Karpas-422 (cell line): Measurements from ENCODE around the gene MACROD2. TPM values are rescaled to one million over a fixed set of nuclear protein-coding genes. Genes with fewer than 3 reads are reported as not detected.

Experiments
- DNase-seq: peaks from one replicate; pipeline ENCODE4 v3.0.0-alpha.2; 2015
- H2AFZ ChIP-seq: fragments of 200-600 bp; sonication (generic); 2 replicates; pipeline ENCODE4 v1.6.1; 2014; ENCODE audit warnings: antibody characterized with exemption, low read length, mixed read lengths
- H3K27ac ChIP-seq: fragments of 200-600 bp; sonication (generic); 2 replicates; pipeline ENCODE4 v1.5.1; 2014; ENCODE audit warnings: mild to moderate bottlenecking, low read length, moderate library complexity
- H3K27me3 ChIP-seq: fragments of 200-600 bp; sonication (generic); 2 replicates; pipeline ENCODE4 v1.6.1; 2014; ENCODE audit warnings: low read length, mixed read lengths
- H3K36me3 ChIP-seq: fragments of 200-600 bp; sonication (generic); 2 replicates; pipeline ENCODE4 v1.6.1; 2014; ENCODE audit warnings: low read length, mixed read lengths; ENCODE audit not compliant: insufficient read depth
- H3K4me1 ChIP-seq: fragments of 200-600 bp; sonication (generic); 2 replicates; pipeline ENCODE4 v1.6.1; 2014; ENCODE audit warnings: mild to moderate bottlenecking, low read length, mixed read lengths
- H3K4me2 ChIP-seq: fragments of 200-600 bp; sonication (generic); 2 replicates; pipeline ENCODE4 v1.6.1; 2014; ENCODE audit warnings: low read length, low read depth, mild to moderate bottlenecking; ENCODE audit not compliant: poor library complexity, severe bottlenecking
- H3K4me3 ChIP-seq: fragments of 200-600 bp; sonication (generic); 2 replicates; pipeline ENCODE4 v1.5.1; 2014; ENCODE audit warnings: mild to moderate bottlenecking, antibody characterized with exemption, low read length, mixed read lengths
- H3K79me2 ChIP-seq: fragments of 200-600 bp; sonication (generic); 2 replicates; pipeline ENCODE4 v1.6.1; 2014; ENCODE audit warnings: mild to moderate bottlenecking, low read length, mixed read lengths
- H3K9ac ChIP-seq: fragments of 200-600 bp; sonication (generic); 2 replicates; pipeline ENCODE4 v1.6.0; 2014; ENCODE audit warnings: low read length
- H3K9me2 ChIP-seq: fragments of 200-600 bp; sonication (generic), shearing (Covaris generic); replicated peaks from 2 replicates; pipeline ENCODE4 v1.6.0; 2014; ENCODE audit warnings: mild to moderate bottlenecking, low read length, moderate library complexity; ENCODE audit not compliant: insufficient read depth
- H3K9me3 ChIP-seq: fragments of 300-700, 200-600 bp; sonication (generic); 2 replicates; pipeline ENCODE4 v1.6.1; 2014; ENCODE audit warnings: low read length, mixed read lengths
- H4K20me1 ChIP-seq: fragments of 200-600 bp; sonication (generic); 2 replicates; pipeline ENCODE4 v1.6.1; 2014; ENCODE audit warnings: mild to moderate bottlenecking, antibody characterized with exemption, low read length, low read depth; ENCODE audit not compliant: insufficient read depth
- total RNA-seq: library from RNA; depleted of rRNA; stranded (reverse); fragments of >200 nt; shearing (Covaris generic); gene quantifications from 2 replicates; pipeline ENCODE4 v1.2.3, GENCODE V29; 2014; ENCODE audit warnings: low replicate concordance; rRNA removed

Gene MACROD2
- total RNA-seq: 0.04 and 0.15 TPM in 2 replicates

GRCh38 chr20:13995086-13995665, at the start of gene MACROD2:
Gene MACROD2 (plus strand): TSS chr20:13995516.
- no peaks in the 10 kb centered on the region for H3K27me3 ChIP-seq
- DNase-seq: no peak
- H3K9me2 ChIP-seq: no peaks in the 10 kb centered on the region
- H3K27ac ChIP-seq: no peak within 1 kb of the TSS
- no peaks in the 10 kb centered on the region for H3K4me1 ChIP-seq
- H3K9ac ChIP-seq: no peak within 1 kb of the TSS
- no peaks in the 10 kb centered on the region for H4K20me1 ChIP-seq
- H3K79me2 ChIP-seq: no peaks in the 10 kb centered on the region
- H3K4me3 ChIP-seq: no peak within 1 kb of the TSS
- H3K4me2 ChIP-seq: no peak within 1 kb of the TSS
- H3K36me3 ChIP-seq: no peaks in the 10 kb centered on the region
- H2AFZ ChIP-seq: no peak within 1 kb of the TSS
- H3K9me3 ChIP-seq: peaks cover 4% of the 10 kb centered on the region; the same call in 1 of the 2 replicates

- no peak overlapping the region for H3K27ac ChIP-seq
- no peaks in the 10 kb centered on the region for H4K20me1 ChIP-seq
These were observed 47.6 kb upstream of the MACROD2 start for GRCh38 chr20:13947719-13948118.

GRCh38 chr20:13953227-13953626, 42.1 kb upstream of the MACROD2 start:
- Histone ChIP-seq H4K20me1 (no peaks in the 10 kb centered on the region), H3K4me2 (no peak overlapping the region), H3K27me3 (no peaks in the 10 kb centered on the region)

More at GRCh38 chr20:13947719-13948118, 47.6 kb upstream of the MACROD2 start:
- no peaks in the 10 kb centered on the region for H3K27me3 ChIP-seq
- H3K36me3 ChIP-seq: no peaks in the 10 kb centered on the region
- no peak overlapping the region for H2AFZ ChIP-seq
- no peak for DNase-seq
- H3K4me2 ChIP-seq: no peak overlapping the region
- no peaks in the 10 kb centered on the region for H3K79me2 ChIP-seq
- H3K4me1 ChIP-seq: no peaks in the 10 kb centered on the region
- no peaks in the 10 kb centered on the region for H3K9me3 ChIP-seq
- H3K4me3 ChIP-seq: no peak overlapping the region
- no peak overlapping the region for H3K9ac ChIP-seq
- H3K9me2 ChIP-seq: no peaks in the 10 kb centered on the region

GRCh38 chr20:13960119-13960518, 35.2 kb upstream of the MACROD2 start:
- H3K79me2 ChIP-seq: no peaks in the 10 kb centered on the region
- H2AFZ ChIP-seq: no peak overlapping the region
- H3K36me3 ChIP-seq: no peaks in the 10 kb centered on the region
- no peaks in the 10 kb centered on the region for H3K9me3 ChIP-seq
- no peaks in the 10 kb centered on the region for H3K4me1 ChIP-seq
- H4K20me1 ChIP-seq: no peaks in the 10 kb centered on the region
- no peaks in the 10 kb centered on the region for H3K9me2 ChIP-seq
- H3K27ac ChIP-seq: no peak overlapping the region
- DNase-seq: no peak
- no peaks in the 10 kb centered on the region for H3K27me3 ChIP-seq
- no peak overlapping the region for H3K4me2 ChIP-seq
- no peak overlapping the region for H3K4me3 ChIP-seq
- no peak overlapping the region for H3K9ac ChIP-seq

More at GRCh38 chr20:13953227-13953626, 42.1 kb upstream of the MACROD2 start:
- DNase-seq: peak; percentile 57
- Histone ChIP-seq H3K4me1 (no peaks in the 10 kb centered on the region), H3K9me2 (no peaks in the 10 kb centered on the region), H3K79me2 (no peaks in the 10 kb centered on the region), H3K27ac (no peak overlapping the region), H3K9me3 (no peaks in the 10 kb centered on the region), H2AFZ (no peak overlapping the region), H3K4me3 (no peak overlapping the region), H3K36me3 (no peaks in the 10 kb centered on the region), H3K9ac (no peak overlapping the region)

- Histone ChIP-seq H4K20me1 (no peaks in the 10 kb centered on the region), H3K4me1 (no peaks in the 10 kb centered on the region), H3K4me2 (no peak overlapping the region), H3K9me3 (no peaks in the 10 kb centered on the region), H2AFZ (no peak overlapping the region), H3K27ac (no peak overlapping the region), H3K27me3 (no peaks in the 10 kb centered on the region), H3K79me2 (no peaks in the 10 kb centered on the region), H3K36me3 (no peaks in the 10 kb centered on the region), H3K9me2 (no peaks in the 10 kb centered on the region), H3K4me3 (no peak overlapping the region), H3K9ac (no peak overlapping the region)
- DNase-seq: no peak
These were observed 34.8 kb upstream of the MACROD2 start for GRCh38 chr20:13960525-13960924.

GRCh38 chr20:13984211-13984610, 11.1 kb upstream of the MACROD2 start:
- Histone ChIP-seq H3K4me1 (no peaks in the 10 kb centered on the region), H3K36me3 (no peaks in the 10 kb centered on the region), H2AFZ (no peak overlapping the region), H3K79me2 (no peaks in the 10 kb centered on the region), H3K27me3 (no peaks in the 10 kb centered on the region), H3K27ac (no peak overlapping the region), H3K9ac (no peak overlapping the region), H3K9me2 (no peaks in the 10 kb centered on the region), H3K4me2 (no peak overlapping the region), H4K20me1 (no peaks in the 10 kb centered on the region), H3K9me3 (no peaks in the 10 kb centered on the region), H3K4me3 (no peak overlapping the region)
- DNase-seq: no peak

GRCh38 chr20:13990465-13990864, 4.9 kb upstream of the MACROD2 start, which contains the start of gene SEL1L2:
Gene SEL1L2 (minus strand): TSS chr20:13990614. CDS start chr20:13990534, 80 bp downstream.
- Histone ChIP-seq H3K27ac (no peak within 1 kb of the TSS), H2AFZ (no peak within 1 kb of the TSS), H3K9ac (no peak within 1 kb of the TSS), H3K9me2 (no peaks in the 10 kb centered on the region), H3K4me3 (no peak within 1 kb of the TSS), H3K4me2 (no peak within 1 kb of the TSS), H4K20me1 (no peaks in the 10 kb centered on the region), H3K36me3 (no peaks in the 10 kb centered on the region), H3K4me1 (no peaks in the 10 kb centered on the region), H3K27me3 (no peaks in the 10 kb centered on the region), H3K79me2 (no peaks in the 10 kb centered on the region), H3K9me3 (peaks cover 4% of the 10 kb centered on the region; the same call in 1 of the 2 replicates)
- no peak for DNase-seq

- Histone ChIP-seq H3K79me2 (no peaks in the 10 kb centered on the region), H3K9me2 (no peaks in the 10 kb centered on the region), H3K27ac (no peak overlapping the region), H2AFZ (no peak overlapping the region), H3K4me2 (no peak overlapping the region), H3K4me1 (no peaks in the 10 kb centered on the region), H3K27me3 (no peaks in the 10 kb centered on the region), H4K20me1 (no peaks in the 10 kb centered on the region), H3K4me3 (no peak overlapping the region), H3K36me3 (no peaks in the 10 kb centered on the region), H3K9me3 (peaks cover 4% of the 10 kb centered on the region; the same call in 1 of the 2 replicates), H3K9ac (no peak overlapping the region)
- no peak for DNase-seq
These were observed 4.0 kb upstream of the MACROD2 start for GRCh38 chr20:13991311-13991710.
